NCI-H526 (cell line): ENCODE results near the gene PSMB2.

Source experiments
- DNase-seq, 2 experiments: peaks; one replicate each; lab custom pipeline; 2025; lab: John Stamatoyannopoulos, UW

The PSMB2 gene

GRCh38 chr1:35642471-35642955 lies 1.2 kb upstream of the PSMB2 start:
- no peak for DNase-seq

DNA sequence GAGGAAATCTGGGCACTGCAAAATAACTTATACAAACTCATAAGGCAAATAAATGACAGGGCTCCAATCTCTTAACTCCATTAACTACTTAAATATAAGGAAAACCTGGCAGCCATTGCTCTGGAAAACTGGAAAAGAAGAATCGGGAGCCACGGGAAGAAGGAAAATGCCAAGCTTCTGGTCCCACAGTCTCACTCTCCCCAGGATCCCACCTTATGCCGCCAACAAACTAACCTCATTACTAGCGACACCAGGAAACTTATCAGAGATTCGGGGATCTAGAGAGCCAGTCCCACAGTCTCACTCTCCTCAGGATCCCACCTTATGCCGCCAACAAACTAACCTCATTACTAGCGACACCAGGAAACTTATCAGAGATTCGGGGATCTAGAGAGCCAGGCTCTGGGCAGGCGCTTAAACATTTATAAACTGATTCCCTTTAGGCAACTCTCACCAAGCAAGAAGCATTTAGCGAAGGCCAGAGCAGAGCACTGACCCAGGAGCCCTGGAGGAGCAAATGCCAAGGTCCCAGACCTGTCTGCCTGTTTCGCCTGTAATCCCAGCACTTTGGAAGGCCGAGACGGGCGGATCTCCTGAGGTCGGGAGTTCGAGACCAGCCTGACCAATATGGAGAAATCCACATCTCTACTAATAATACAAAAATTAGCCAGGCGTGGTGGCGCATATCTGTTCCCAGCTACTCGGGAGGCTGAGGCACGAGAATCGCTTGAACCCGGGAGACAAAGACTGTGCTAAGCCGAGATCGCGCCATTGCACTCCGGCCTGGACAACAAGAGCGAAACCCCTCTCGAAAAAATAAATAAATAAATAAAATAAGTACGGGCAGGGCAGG lies 720 bp downstream of the PSMB2 start:
- peak in 1 of 2 experiments; percentile 50 for DNase-seq

DNA sequence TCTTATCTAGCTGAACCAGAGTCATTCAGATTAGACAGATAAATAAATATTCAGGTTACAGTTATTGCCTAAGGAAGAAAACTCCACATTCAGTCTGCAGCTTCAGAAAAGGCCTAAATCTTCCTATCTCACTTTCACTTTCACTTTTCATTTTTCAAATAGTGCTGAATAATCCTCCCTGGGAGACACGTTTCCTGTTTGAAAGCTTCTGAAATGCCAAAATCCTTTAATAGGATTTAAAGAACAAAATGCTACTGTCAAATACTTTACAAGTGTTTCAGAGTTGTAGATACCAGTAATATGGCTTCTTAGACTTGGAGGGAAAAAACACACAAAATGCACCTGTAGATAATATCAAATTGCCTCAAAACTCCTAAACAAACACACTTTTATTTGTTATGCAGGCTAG lies 3.9 kb downstream of the PSMB2 start:
- DNase-seq, result no peak

- DNase-seq, result no peak
Observed at GRCh38 chr1:35633547-35633946, 7.8 kb downstream of the PSMB2 start.

DNA sequence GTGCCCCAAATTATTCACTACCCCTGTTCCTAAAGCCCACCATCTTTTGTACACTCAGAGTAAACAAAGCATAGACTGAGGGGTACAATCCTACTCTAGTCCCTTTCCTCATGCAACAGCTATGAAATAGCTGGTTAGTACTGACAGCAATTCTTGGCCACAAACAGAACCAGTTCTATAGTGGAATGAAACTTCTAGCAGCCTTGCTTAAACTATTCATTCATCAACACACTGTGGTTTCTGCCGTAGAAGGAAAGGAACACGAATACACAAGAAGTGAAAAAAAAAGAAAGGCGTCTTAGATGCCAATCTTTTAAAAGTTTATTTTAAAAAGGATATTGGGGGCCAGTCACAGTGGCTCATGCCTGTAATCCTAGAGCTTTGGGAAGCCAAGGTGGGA lies 9.9 kb downstream of the PSMB2 start:
- no peak for DNase-seq

GRCh38 chr1:35629051-35629450 lies 12.3 kb downstream of the PSMB2 start:
- DNase-seq, result no peak

- no peak for DNase-seq
Observed at GRCh38 chr1:35623832-35624231, 17.5 kb downstream of the PSMB2 start.

- DNase-seq, result no peak
Observed at GRCh38 chr1:35622510-35623178, 18.7 kb downstream of the PSMB2 start.

GRCh38 chr1:35619237-35620121 lies 21.8 kb downstream of the PSMB2 start:
- DNase-seq, result no peak

DNA sequence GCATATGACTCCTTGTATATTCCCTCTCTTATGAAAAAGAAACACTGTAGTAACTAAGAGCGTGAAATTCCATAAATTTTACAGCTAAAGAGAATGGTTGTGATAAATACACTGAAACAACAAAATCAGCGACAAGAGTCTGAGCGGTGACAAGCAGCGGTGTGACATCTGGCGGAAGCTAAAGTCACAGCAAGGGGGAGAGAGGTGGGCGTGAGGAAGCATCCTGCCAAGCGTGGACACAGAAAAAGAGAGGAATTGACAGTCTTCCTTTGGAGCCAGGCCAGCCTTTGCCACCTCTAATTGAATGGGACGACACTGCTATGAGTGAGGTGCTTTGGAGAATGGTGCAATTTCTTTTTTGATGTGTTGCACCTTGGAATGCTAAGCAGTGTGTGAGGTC lies 25.9 kb downstream of the PSMB2 start:
- DNase-seq, result no peak

DNA sequence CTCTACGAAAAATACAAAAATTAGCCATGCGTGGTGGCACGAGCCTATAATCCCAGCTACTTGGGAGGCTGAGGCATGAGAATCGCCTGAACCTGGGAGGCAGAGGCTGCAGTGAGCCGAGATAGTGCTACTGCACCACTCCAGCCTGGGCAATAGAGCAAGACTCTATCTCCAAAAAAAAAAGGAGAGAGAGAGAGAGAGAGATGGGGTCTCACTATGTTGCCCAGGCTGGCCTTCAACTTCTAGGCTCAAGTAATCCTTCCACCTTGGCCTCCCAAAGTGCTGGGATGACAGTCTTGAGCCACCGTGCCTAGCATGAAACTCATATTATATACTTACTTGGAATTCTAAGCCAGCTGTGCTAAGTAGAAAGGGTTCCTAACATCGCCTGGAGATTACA lies 29.7 kb downstream of the PSMB2 start:
- DNase-seq, result no peak

GRCh38 chr1:35605867-35606182 lies 35.5 kb downstream of the PSMB2 start:
- DNase-seq, result no peak

- no peak for DNase-seq
Observed at GRCh38 chr1:35605071-35605866, 36.1 kb downstream of the PSMB2 start.

- no peak for DNase-seq
Observed at GRCh38 chr1:35603941-35604340, 37.4 kb downstream of the PSMB2 start.

GRCh38 chr1:35603468-35603867 lies 37.9 kb downstream of the PSMB2 start:
- DNase-seq, result no peak

GRCh38 chr1:35600593-35600992 lies 40.7 kb downstream of the PSMB2 start:
- no peak for DNase-seq

- no peak for DNase-seq
Observed at GRCh38 chr1:35599411-35599810, 41.9 kb downstream of the PSMB2 start.

GRCh38 chr1:35598895-35599294 lies 42.4 kb downstream of the PSMB2 start:
- peak in 1 of 2 experiments; percentile 46 for DNase-seq

DNA sequence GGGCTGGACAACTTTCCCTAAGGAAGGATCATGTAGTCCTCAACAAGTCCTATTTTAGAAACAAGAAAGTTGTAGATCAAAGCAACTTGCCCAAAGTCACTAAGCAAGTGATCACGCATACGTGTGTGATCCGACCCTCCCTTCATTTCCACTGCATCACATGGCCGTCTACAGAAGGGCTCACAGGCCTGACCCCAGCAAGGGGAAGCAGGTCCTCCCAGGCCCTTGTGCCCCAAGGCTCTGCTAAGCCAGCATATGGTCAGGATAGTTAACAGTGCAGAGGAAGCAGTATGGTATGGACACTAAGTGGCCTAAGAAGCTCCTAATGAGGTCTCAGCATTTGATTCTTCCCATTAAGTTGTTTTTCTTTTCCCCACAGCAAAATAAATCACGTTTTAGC lies 43.5 kb downstream of the PSMB2 start:
- DNase-seq, result no peak

- no peak for DNase-seq
Observed at GRCh38 chr1:35595684-35596083, 45.6 kb downstream of the PSMB2 start.

DNA sequence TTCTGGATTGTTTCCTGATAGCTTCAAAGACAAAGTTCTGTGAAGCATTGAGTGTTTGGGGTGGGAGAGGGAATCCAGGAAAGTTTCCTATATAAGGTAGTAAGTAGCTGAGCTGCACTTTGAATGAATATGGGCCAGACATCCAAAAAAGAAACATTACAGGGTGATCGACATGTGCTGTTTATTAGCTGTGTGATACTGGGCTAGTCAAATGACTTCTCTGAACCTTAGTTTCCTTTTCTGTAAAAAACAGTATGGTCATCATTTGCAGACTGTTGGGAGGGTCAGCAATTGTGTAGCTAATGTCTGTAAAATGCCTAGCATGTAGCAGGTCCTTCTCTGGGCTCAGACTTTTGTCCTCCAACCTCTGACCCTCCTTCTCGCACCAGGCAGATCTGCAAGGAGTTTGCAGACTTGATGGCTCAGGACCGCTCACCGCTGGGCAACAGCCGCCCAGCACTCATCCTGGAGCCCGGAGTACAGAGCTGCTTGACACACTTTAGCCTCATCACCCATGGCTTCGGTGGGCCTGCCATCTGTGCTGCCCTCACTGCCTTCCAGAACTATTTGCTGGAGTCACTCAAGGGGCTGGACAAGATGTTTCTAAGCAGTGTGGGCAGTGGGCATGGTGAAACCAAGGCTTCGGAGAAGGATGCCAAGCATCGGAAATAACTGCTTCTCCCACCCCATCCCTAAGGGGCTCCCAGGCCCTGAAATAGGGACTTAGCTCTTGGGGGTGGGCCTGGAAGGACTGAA lies 47.1 kb downstream of the PSMB2 start:
- DNase-seq, result no peak
